ENCODE results near the gene XPNPEP1.

- TF ChIP-seq CTCF (IDR thresholded peaks at IDR 0.05; ENCODE audit: low read depth, low read length, poor library complexity, severe bottlenecking) (no peak), EZH2phosphoT487 (IDR thresholded peaks at IDR 0.05; ENCODE audit: borderline replicate concordance, low read length) (no peak)
Measured at GRCh38 chr10:109914966-109915365, 8.3 kb downstream of the XPNPEP1 start.

Measured in DOHH2 (cell line).